GM12864 (cell line): ENCODE data around the gene TRAPPC2L.

Experiments
- DNase-seq: peaks from one replicate; pipeline ENCODE4 v3.0.0-alpha.2; 2011; ENCODE audit warnings: low read depth
- H3K4me3 ChIP-seq: 2 replicates; pipeline ENCODE4 v1.5.1; 2011; ENCODE audit warnings: mild to moderate bottlenecking, low read depth, low read length, control low read depth
- TF ChIP-seq, protein P1 (sequence below): IDR thresholded peaks from 2 replicates; pipeline ENCODE4 v1.5.1; 2011; ENCODE audit warnings: low read depth, mild to moderate bottlenecking, moderate library complexity, low read length, control low read depth, inconsistent platforms; ENCODE audit errors: missing control alignments

Gene TRAPPC2L

DNA sequence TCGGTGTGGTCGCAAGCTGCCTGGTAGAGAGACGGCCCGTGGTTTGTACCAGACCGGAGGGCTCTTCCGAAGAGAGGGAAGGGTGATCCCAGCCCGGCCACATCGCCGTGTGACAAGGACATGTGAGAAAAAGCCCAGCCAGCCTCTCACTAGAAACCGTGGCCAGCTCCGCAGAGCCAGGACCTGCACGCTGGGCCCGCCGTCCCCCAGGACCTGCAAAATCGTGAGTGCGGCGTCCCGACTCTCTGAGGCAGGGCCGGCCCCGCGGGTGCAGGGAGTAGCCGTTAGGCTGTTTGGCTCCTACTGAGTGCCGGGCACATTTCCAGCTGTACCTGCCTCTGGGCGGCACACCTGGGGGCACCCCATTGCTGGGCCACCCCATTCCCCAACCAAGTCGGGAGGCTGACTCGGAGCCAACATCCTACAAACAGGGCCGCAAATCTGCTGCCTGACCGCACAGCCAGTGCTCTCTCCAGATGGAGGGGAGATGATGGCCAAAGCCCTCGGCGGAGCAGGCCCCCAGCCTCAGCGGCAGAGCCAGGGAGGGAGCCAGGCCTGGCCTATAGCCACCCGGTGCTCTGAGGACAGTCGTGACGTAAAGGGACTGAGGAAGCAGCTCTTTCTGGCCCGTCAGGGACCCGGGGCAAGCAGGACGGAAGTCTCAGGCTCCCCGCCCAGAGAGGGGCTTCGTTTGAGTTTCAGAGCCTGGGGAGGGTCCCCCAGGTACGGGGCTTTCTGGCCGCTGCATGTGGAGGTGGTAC lies 43.2 kb downstream of the TRAPPC2L start:
- TF ChIP-seq, protein P1, sequence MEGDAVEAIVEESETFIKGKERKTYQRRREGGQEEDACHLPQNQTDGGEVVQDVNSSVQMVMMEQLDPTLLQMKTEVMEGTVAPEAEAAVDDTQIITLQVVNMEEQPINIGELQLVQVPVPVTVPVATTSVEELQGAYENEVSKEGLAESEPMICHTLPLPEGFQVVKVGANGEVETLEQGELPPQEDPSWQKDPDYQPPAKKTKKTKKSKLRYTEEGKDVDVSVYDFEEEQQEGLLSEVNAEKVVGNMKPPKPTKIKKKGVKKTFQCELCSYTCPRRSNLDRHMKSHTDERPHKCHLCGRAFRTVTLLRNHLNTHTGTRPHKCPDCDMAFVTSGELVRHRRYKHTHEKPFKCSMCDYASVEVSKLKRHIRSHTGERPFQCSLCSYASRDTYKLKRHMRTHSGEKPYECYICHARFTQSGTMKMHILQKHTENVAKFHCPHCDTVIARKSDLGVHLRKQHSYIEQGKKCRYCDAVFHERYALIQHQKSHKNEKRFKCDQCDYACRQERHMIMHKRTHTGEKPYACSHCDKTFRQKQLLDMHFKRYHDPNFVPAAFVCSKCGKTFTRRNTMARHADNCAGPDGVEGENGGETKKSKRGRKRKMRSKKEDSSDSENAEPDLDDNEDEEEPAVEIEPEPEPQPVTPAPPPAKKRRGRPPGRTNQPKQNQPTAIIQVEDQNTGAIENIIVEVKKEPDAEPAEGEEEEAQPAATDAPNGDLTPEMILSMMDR: no peak
- no peak for DNase-seq
- no peak overlapping the region for H3K4me3 ChIP-seq

- TF ChIP-seq, protein P1: no peak
- no peak overlapping the region for H3K4me3 ChIP-seq
- DNase-seq: no peak
Observed at GRCh38 chr16:88900662-88901052, 43.7 kb downstream of the TRAPPC2L start.

DNA sequence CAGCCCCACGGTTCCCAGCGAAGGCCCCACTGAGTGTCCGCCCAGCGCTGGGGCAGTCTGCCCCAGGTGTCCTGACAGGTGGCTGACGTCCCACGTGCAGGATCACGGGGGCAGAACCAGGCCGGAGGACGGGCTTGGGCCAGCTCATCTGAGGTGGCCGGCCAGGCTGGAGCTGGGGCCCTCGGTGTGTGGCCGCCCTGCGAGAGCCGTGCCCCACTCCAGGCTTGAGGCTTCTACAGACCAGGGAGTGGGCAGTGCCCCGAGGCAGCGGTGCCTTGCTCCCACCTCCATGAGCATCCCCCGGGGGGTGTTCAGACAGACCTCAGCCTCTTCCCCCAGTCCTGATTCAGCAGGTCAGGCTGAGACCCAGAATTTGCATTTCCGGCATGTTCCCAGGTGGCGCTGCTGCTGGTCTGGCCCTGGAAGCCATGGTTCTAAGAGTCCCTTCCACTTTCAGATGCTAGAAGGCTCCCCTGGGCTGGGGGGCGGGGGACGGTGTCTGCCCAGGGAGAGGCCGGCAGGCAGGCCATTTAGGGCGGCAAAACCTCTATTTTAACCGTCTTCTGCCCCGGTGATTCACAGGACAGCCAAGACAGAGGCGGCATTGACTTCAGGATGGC lies 44.9 kb downstream of the TRAPPC2L start:
- H3K4me3 ChIP-seq: no peak overlapping the region
- no peak for DNase-seq
- TF ChIP-seq, protein P1: no peak

- DNase-seq: no peak
- H3K4me3 ChIP-seq: no peak overlapping the region
- TF ChIP-seq, protein P1: no peak
Observed at GRCh38 chr16:88902744-88903143, 45.8 kb downstream of the TRAPPC2L start.

GRCh38 chr16:88903267-88903666 lies 46.3 kb downstream of the TRAPPC2L start:
- TF ChIP-seq, protein P1: no peak
- H3K4me3 ChIP-seq: no peak overlapping the region
- DNase-seq: no peak

DNA sequence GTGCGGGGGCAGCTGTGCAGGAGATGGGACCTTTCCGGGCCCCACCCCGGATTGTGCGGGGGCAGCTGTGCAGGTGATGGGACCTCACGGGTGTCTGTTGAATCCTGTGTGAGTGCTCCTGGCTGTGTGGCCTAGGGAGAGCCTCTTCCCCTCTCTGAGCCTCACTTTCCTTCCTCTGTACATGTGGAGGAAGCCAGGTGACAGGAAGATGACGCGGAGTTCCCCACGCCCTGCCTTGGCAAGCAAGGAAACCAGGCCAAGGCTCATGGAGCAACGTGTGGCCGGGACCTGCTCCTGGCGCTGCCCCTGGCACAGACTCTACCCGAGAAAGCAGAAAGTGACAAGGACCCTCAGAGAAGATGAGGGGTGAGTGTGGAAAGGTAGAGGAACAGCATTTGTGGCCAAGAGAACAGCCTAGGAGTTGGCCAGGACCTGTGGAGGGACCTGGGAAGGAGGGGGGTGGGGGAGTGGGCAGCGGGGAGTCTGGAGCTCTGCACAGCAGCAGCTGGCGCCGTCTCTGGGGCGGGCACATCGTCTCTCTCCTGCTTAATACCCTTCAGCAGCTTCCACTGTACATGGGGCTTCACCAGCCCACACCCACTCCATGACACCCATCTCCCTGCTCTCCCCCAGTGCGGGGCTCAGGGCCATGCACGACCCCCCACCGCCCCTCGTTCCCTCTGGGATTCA lies 47.9 kb downstream of the TRAPPC2L start:
- TF ChIP-seq, protein P1: no peak
- H3K4me3 ChIP-seq: no peak overlapping the region
- DNase-seq: no peak
